Bone marrow (tissue), 2 donors: ENCODE data around the gene SYNE3.
A peak's percentile ranks its signal among the peaks of the same experiment; 100 is the strongest.
"Not testable (repeated sequence)": the region's sequence is repeated elsewhere in the genome, so short reads cannot be mapped to it uniquely, and the experiment has no call there.

Source experiments
- DNase-seq, 2 donors: peaks; one replicate each; lab custom pipeline; 2025; lab: John Stamatoyannopoulos, UW

The SYNE3 gene

GRCh38 chr14:95523815-95524448, 7.5 kb upstream of the SYNE3 start:
- DNase-seq: no peak

DNA sequence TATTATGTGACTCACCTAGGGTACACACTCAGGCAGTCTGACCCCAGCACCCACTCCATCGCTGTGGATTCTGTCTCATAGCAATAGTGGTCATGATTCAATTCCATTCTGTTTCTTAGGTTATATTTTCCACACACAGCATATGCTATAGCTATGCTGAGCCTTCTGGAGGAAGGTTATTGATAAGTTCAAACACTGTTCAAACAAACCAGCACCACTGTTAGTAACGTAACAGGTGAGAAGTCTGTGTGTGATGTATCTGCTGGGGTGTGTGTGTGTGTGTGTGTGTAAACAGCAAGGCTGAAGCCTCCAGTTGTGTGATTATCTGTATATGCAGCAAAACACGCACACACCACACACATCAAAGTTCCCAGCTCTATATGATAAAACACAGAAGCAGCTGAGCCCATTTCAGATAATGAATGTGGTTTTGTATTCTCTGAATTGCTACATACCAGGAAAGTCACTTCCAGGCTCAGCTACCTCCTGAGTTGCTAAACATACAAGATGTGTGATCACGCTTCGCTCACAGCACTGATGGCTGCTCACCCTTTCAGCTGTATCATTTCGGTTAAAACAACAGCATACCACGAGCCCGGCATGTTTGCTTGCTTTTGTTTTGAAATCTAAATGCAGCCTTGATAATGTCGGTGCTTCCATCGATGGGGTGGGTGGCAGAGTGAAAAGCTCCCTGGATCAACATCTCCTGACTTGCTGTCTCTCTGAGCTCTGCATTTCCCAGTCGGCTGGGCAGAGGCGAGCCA, 6.8 kb upstream of the SYNE3 start:
- no peak for DNase-seq

GRCh38 chr14:95522556-95522955, 6.1 kb upstream of the SYNE3 start:
- DNase-seq: peak in 1 of 2 donors; percentile 33

DNA sequence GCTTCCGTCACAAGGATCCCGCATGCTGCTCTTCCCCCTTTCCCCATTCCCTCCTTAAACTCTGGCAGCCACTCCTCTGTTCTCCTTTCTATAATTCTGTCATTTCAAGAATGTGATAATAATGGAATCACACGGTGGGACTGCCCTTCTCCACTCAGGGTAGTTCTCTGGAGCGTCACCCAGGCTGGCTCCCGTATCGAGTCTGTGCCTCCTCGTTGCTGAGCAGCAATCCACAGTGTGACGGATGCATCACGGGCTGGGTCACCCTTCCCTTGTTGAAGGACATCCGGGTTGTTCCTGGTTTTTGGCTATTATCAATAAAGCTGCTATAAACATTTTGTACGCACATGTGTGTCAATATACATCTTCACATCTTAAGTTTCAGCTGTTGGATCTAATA, 5.7 kb upstream of the SYNE3 start:
- no peak for DNase-seq

GRCh38 chr14:95521001-95521400, 4.6 kb upstream of the SYNE3 start:
- DNase-seq: no peak

DNA sequence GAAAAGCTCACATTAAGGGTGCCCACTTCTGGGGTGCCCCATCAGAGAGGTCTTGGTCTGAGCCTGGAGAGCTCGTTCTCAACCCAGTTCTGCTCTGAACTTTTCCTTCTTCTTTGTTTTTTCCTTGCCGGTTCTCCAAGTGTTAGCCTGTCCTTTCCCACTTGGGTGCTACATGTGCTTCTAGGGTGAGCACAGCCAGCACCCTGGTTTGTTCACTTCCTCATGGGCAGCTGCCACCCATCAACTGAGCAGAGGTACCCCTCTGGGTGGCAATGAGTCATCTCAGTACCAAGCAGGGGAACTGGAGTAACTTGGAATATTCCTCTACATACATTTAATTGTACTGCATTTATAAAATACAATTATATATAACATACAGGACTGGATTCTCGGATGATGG, 3.9 kb upstream of the SYNE3 start:
- no peak for DNase-seq

DNA sequence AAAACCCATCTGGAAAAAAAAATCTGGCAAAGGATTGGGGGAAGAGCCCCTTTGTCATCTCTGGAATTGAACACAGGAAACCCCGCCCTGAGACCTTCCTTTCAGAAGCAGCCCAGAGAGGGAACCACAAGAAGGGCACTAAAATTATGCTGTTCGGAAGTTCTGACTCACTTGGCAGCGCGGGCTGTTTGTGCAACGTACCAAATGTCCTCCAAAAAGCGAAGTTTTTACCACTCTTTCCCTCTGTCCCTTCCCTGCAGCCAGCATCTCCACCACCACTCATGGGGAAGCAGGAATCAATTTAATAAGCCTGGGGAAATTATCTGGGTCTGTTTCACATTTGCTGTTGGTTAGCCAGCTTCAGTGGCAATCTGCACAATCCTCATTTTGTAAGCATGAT, 3.2 kb upstream of the SYNE3 start:
- DNase-seq: peak; percentile 38 to 73

DNA sequence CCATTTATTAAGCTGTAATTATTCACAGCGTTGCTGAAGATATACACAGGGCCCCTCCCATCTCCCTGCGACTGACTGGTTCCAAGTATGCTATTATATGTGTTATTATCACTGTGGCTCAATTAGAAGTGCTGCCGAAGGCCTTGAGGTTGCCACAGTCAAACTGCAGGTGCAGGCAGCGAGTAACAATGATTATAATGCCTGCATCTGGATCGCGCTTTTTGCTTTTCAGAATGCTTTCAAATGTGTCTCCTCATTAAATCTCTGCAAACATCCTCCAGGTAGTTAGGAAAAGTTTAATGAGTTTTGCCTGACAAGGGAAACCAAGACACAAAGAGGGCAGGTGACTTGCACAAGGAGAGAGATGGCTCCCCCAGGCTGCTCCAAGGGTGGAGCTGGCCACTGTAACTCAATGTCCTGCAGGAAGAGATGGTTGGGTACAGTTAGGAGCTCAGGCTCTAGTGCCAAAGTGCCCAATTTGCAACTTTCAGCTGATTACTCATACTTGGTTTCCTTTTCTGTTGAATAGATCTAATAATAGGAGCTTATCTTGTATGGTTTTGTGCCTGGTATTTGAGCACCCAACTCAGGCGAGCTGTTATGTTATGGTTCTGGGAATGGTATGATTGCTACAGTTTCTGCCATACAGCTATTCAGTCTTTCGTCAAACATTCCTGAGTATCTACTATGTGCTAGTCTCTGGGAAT, 1.7 kb upstream of the SYNE3 start:
- DNase-seq: peak in 1 of 2 donors; percentile 13

DNA sequence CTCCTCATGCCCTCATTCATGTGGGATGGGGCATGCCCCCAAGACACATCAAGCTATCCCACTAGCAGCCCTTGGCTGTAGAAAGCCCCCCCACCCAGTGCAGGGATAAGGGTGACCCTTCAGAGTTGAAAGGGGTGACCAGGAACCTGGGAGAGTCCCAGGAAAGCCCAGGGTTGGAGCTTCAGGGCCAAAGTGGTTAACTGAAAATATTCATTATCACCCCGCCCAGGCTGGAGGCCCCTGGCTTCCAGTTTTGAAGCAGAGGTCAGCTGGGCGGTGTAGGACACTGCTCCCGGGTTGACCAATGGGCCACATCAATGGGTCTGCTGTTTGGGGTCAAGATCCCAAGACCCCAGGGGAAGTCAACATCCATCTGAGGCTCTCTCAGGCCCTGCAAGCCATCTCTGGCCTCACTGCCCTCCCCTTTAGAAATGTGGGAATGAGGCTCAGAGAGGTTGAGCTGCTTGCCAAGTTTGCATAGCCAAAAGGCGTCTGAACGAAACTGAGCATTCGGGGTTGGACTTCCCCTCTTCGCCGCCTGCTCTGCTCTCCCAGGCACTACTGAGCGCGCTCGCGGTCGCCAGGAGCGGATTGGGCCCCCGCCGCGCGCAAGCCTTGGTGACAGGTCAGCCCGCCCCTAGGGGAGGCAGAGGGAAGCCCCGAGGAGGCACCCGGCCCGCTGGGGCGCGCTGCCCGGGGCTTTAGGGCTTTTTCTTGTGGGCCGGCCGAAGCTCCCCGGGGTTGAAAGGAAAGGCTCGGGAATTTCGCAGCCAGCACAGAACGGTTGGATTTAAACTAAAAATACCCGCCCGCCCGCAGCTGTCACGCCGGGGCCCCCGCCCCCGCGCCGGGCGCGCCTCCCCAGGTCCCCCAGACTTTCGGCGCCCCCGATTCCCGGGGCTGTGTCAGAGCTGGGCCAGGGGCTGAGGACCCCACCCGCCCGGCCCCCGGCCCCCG, 576 bp downstream of the SYNE3 start:
- DNase-seq: peak; percentile 52 to 72

GRCh38 chr14:95515080-95515489, 1.4 kb downstream of the SYNE3 start:
- DNase-seq: peak in 1 of 2 donors; percentile 39

- DNase-seq: no peak
Observed at GRCh38 chr14:95514131-95515079, 2.0 kb downstream of the SYNE3 start.

GRCh38 chr14:95513291-95513690, 3.2 kb downstream of the SYNE3 start:
- no peak for DNase-seq

GRCh38 chr14:95511687-95512086, 4.8 kb downstream of the SYNE3 start:
- DNase-seq: no peak

- DNase-seq: no peak
Observed at GRCh38 chr14:95510804-95511203, 5.6 kb downstream of the SYNE3 start.

DNA sequence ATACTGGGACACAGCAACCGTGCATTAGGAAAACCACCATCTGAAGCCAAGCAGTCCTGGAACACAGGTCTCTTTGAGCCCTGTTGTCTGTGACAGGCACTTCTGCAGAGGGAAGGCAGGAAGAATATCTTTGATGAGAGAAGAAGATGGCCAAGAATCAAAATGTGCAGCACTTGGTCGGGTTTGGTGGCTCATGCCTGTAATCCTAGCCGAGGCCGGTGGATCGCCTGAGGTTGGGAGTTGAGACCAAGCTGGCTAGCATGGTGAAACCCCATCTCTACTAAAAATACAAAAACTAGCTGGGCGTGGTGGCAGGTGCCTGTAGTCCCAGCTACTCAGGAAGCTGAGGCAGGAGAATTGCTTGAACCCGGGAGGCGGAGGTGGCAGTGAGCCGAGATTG, 6.1 kb downstream of the SYNE3 start:
- DNase-seq: not testable (repeated sequence)

- no peak for DNase-seq
Observed at GRCh38 chr14:95509495-95509894, 7.0 kb downstream of the SYNE3 start.

DNA sequence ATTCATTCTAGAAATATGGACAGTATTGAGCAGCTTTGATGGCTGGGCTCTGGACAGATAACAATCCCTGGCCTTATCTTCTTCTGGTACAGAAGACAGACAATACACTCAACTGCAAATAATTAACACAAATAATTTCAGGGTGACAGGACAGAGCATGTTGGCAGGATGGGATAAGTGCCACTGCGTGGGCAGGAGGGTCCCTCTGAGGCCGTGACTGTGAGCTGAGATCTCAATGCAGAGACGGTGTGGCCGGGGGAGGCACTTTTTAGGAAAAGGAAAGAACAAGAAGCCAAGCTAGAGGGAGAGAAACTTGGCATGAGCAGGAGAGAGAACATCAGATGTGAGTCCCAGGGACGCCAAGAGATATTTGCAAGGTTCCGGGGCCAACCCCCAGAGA, 8.1 kb downstream of the SYNE3 start:
- DNase-seq: no peak

DNA sequence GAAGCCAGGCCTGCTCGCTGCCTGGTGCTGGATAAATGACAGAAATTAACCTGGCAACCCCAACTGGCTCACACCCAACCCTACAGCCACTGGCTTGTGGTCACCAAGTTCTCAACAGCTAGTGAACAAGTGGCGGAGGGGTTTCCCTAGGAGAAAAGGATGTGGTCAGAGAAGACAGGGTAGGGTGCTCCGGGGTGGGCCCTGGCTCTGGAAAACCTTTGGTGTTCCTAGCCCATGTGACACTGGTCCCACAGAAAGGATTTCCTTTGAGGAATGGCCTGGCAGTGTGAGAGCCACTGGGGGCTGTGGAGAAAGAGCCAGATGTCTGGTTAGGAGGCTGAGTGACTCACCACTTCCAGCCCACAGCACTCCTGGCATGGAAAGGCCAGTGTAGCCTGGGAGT, 8.7 kb downstream of the SYNE3 start:
- no peak for DNase-seq

DNA sequence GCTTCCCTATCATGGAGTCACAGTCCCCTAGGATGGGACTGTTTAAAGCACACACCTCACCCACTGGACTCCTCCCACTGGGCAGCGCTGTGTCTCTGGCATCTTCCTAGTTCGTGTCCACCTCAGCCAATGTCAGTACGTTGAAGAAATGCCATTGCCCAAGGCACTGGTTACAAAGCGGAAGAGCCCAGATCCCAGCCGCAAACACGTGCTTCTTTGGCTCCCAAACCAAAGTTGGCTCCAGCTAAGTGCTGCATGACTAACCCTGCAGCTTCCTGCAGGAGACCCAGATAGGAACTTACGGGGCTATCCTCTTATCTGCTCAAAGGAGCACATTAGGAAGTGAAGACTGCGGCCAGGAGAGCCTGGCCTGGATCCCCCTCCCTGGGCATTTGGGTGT, 9.3 kb downstream of the SYNE3 start:
- DNase-seq: peak in 1 of 2 donors; percentile 60

GRCh38 chr14:95505030-95505589, 11.3 kb downstream of the SYNE3 start:
- no peak for DNase-seq
